Right cardiac atrium (tissue), 5 donors: ENCODE results near the gene RAB12. TPM values are rescaled to one million over a fixed set of nuclear protein-coding genes. Genes with fewer than 3 reads are reported as not detected.
A peak's percentile ranks its signal among the peaks of the same experiment; 100 is the strongest.
"Not testable (repeated sequence)": the region's sequence is repeated elsewhere in the genome, so short reads cannot be mapped to it uniquely, and the experiment has no call there.

Experiments
- ATAC-seq, 2 donors: fragments of 200-7000 bp; cut with Tn5 transposase; one replicate each; pipeline versions ENCODE4 v1.8.0 to v1.9.1; 2020; ENCODE audit warnings: moderate library complexity in 2 of 2, mild to moderate bottlenecking in 1 of 2
- DNase-seq, 3 donors: peaks; one replicate each; pipeline ENCODE4 v3.0.0-alpha.2; 2020
- H3K27ac ChIP-seq: one replicate; pipeline ENCODE4 v1.5.1; 2013; ENCODE audit warnings: mild to moderate bottlenecking, low read length, control low read depth, moderate library complexity
- H3K27me3 ChIP-seq: one replicate; pipeline ENCODE4 v1.6.1; 2013; ENCODE audit not compliant: control insufficient read depth, insufficient read depth
- H3K4me1 ChIP-seq: one replicate; pipeline ENCODE4 v1.6.1; 2013; ENCODE audit warnings: low read length; ENCODE audit not compliant: control insufficient read depth, insufficient read depth
- H3K4me3 ChIP-seq: one replicate; pipeline ENCODE4 v1.5.1; 2013; ENCODE audit warnings: low read length, control low read depth
- H3K9me3 ChIP-seq: one replicate; pipeline ENCODE4 v1.6.1; 2013; ENCODE audit warnings: low read length; ENCODE audit not compliant: control insufficient read depth
- WGBS: extraction: QIAGEN DNeasy Blood & Tissue Kit; methylation state at CpG from one replicate; pipeline ENCODE4 v1.1.7; 2013; 5-methylcytosine and 5-hydroxymethylcytosine counted together
- intact Hi-C, 4 donors: fragments of 100-400 bp; cut with DNase I; formaldehyde crosslinking; loops; one replicate each; pipeline versions ENCODE4 v1.11.0 to v1.14.0; 2022 to 2023
- long read RNA-seq, 4 donors: library from polyadenylated mRNA; unstranded; transcript quantifications; one replicate each; pipeline ENCODE4 v2.0.0, GENCODE V29; 2020 to 2021
- polyA plus RNA-seq: library from polyadenylated mRNA; stranded (reverse); fragments of 200-250 nt; gene quantifications from one replicate; pipeline ENCODE4 v1.2.3, GENCODE V29; 2013
- total RNA-seq, 4 donors: library from RNA; stranded (reverse); fragmentation: NEBNext Ultra II Directional; extraction: Animal tissue kit (Norgen Biotek cat#: 25700); gene quantifications; one replicate each; pipeline ENCODE4 v1.2.1, GENCODE V29; 2021
- donor health status: healthy with polysubstance abuse.
- donor health status: DM: no; HTN: yes; CAD: no.
- donor health status: DM: no; HTN: no; CAD: no.
- donor health status: DM: no; HTN: yes; CAD: no; lungs with severe emphysema.
- donor health status: DM: yes; HTN: yes; CAD: no.

Gene RAB12
- 100 to 1,000 TPM in 2 of 4 donors, 10 to 100 TPM in 2; 76.4 to 112 (median 95.4) TPM for total RNA-seq
- polyA plus RNA-seq, result 101 TPM
- long read RNA-seq, donor 1, transcript RAB12-203 (6 exons, 2,145 nt), result major isoform, 91 of 94 reads
- long read RNA-seq, donor 1, partial matches to known transcripts, result 0 of 94 reads
- long read RNA-seq, donor 1, other reads (novel, unspliced or antisense), result 3 of 94 reads
- long read RNA-seq, donor 2, transcript RAB12-203 (6 exons, 2,145 nt), result major isoform, 8 of 8 reads
- long read RNA-seq, donor 2, partial matches to known transcripts, result 0 of 8 reads
- long read RNA-seq, donor 2, other reads (novel, unspliced or antisense), result 0 of 8 reads
- long read RNA-seq, donor 3, partial matches to known transcripts, result 0 of 7 reads
- long read RNA-seq, donor 3, other reads (novel, unspliced or antisense), result 6 of 7 reads
- long read RNA-seq, donor 4, transcript RAB12-203 (6 exons, 2,145 nt), result major isoform, 10 of 12 reads
- long read RNA-seq, donor 4, partial matches to known transcripts, result 0 of 12 reads
- long read RNA-seq, donor 4, other reads (novel, unspliced or antisense), result 2 of 12 reads

GRCh38 chr18:8608795-8609658, at the start of gene RAB12:
RAB12 (plus strand) TSS chr18:8609437; CDS start chr18:8609440, 3 bp downstream.
- Histone ChIP-seq H3K4me3 (peak within 1 kb of the TSS; percentile 95), H3K27me3 (no peaks in the 10 kb centered on the region), H3K4me1 (peaks cover 12% of the 10 kb centered on the region), H3K27ac (peak within 1 kb of the TSS; percentile 78), H3K9me3 (no peaks in the 10 kb centered on the region)
- DNase-seq (peak; percentile 91 to 96 (median 96)), ATAC-seq (peak; percentile 94 to 96)
- intact Hi-C loops, result no loop called here
- WGBS, result 1% methylated on average over 87 of the region's 95 CpGs

GRCh38 chr18:8559612-8560186, 49.5 kb upstream of the RAB12 start:
- H3K9me3 ChIP-seq, result no peaks in the 10 kb centered on the region
- 41% methylated on average over 4 of the region's 4 CpGs for WGBS
- no peaks in the 10 kb centered on the region for H3K27me3 ChIP-seq
- ATAC-seq (no peak), DNase-seq (no peak)
- H3K4me1 ChIP-seq, result no peaks in the 10 kb centered on the region
- peak overlapping the region; percentile 30 for H3K27ac ChIP-seq
- intact Hi-C loops, result no loop called here
- no peak overlapping the region for H3K4me3 ChIP-seq

DNA sequence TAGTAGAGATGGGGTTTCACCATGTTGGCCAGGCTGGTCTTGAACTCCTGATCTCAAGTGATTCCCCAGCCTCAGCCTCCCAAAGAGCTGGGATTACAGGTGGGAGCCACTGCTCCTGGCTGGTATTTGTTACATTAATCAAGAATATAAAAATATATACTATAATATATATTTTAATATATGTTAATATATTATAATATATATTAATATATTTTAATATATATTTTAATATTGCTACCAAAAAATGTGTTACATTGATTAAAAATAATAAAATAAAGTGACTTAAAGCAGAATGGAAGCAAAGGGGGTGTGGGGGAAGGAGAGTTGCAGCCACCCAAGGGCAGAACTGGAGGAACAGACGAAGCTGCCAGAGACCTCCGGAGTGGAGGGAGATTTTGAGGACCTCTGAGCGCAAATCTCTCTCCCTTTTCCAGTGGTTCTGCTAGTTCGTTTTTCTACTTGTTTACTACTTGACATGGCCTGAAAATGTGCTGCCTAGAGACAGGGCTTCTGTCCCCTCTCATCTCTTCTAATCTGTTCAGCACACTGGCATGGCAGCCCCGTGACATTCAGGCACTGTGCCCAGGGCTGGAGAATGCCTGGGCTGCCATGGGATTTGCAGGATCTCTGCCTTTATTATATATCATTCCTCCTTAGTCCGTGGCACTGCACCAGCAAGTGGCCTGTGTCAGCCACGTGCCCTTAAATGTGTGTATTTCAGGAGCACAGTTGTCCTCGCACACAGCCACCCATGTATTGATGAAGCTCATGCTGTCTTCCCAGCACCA, 47.9 kb upstream of the RAB12 start:
- no peaks in the 10 kb centered on the region for H3K9me3 ChIP-seq
- H3K27me3 ChIP-seq, result no peaks in the 10 kb centered on the region
- DNase-seq (peak; percentile 31 to 82 (median 71)), ATAC-seq (peak; percentile 78 to 90)
- peak overlapping the region; percentile 70 for H3K27ac ChIP-seq
- WGBS, result 66% methylated on average over 8 of the region's 8 CpGs
- intact Hi-C loops, result no loop called here
- H3K4me3 ChIP-seq, result no peak overlapping the region
- H3K4me1 ChIP-seq, result no peaks in the 10 kb centered on the region

DNA sequence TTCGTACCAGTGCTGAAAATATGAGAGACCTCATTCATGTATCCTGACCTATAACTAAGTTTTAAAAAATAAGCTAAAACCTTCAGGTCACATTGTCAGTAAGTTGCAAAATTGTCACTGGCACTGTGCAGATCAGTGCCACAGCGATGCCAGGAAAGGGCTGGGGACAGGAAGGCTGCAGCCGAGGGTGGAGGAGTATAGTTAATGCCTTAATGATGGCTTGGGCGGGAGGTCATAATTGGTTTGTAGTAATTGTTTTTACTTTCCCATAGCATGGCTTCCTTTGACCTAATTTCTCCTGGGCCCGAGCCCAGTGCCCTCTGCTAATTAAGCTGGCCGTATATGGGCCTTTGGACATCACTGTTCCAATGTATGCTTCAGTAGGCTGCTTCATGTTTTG, 47.2 kb upstream of the RAB12 start:
- H3K27me3 ChIP-seq, result no peaks in the 10 kb centered on the region
- H3K4me1 ChIP-seq, result no peaks in the 10 kb centered on the region
- H3K4me3 ChIP-seq, result no peak overlapping the region
- intact Hi-C loops, result no loop called here
- ATAC-seq (peak in 1 of 2 donors; percentile 21), DNase-seq (no peak)
- no peaks in the 10 kb centered on the region for H3K9me3 ChIP-seq
- WGBS, result 52% methylated on average over 6 of the region's 6 CpGs
- peak overlapping the region; percentile 70 for H3K27ac ChIP-seq

- 48% methylated on average over 3 of the region's 3 CpGs for WGBS
- intact Hi-C loops, result no loop called here
Observed at GRCh38 chr18:8562919-8563318, 46.3 kb upstream of the RAB12 start.

DNA sequence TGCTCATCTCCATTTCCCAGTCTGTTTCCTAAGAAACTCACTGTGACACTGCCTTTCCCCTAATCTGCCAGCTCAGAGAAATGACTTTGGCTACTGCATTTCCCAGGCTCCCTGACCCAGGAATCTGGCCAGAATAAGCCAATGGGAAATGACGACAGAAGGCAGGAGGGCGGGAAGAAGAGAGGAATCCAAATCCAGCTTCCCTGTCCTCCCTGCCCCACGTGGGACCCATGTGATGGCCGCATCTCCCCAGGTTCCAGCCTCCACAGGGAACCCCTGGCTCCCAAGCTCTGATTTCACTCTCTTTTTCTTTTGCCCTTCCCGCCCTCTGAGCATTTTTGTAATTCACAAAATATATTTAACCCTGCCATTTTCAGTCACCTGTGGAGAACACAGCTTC, 37.8 kb upstream of the RAB12 start:
- ATAC-seq, result no peak
- WGBS, result 61% methylated on average over 5 of the region's 5 CpGs
- intact Hi-C loops, result no loop called here
- no peak overlapping the region for H3K27ac ChIP-seq
- H3K4me1 ChIP-seq, result no peaks in the 10 kb centered on the region
- no peak overlapping the region for H3K4me3 ChIP-seq
- H3K27me3 ChIP-seq, result no peaks in the 10 kb centered on the region
- DNase-seq, result no peak
- no peaks in the 10 kb centered on the region for H3K9me3 ChIP-seq

More at GRCh38 chr18:8562919-8563318, 46.3 kb upstream of the RAB12 start:
- Histone ChIP-seq H3K9me3 (no peaks in the 10 kb centered on the region), H3K27me3 (no peaks in the 10 kb centered on the region), H3K4me3 (no peak overlapping the region), H3K4me1 (no peaks in the 10 kb centered on the region), H3K27ac (peak overlapping the region; percentile 70)
- ATAC-seq (peak; percentile 69 to 81), DNase-seq (peak in 2 of 3 donors; percentile 71 to 72)

- intact Hi-C loops, result not testable (repeated sequence)
- 68% methylated on average over 1 of the region's 1 CpG for WGBS
Observed at GRCh38 chr18:8573766-8574165, 35.5 kb upstream of the RAB12 start.

DNA sequence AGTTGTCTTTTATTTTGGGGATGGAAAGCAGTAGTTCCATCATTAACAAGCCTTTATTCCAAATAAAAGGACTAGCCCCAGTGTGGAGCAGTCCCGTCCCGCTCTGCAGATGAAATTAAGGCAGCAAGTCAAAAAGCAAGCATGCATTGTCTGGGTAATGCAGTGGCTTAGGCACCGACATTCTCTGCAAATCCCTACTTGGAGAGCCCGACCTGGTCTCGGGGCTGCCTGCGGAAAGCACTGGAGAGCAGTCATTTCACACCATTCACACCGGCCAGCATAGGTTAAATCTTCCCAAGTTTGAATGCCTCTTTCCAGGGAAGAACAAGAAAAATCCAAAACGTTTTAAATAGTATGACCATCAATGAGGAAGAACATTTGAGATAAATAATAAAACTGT, 24.4 kb upstream of the RAB12 start:
- no peaks in the 10 kb centered on the region for H3K9me3 ChIP-seq
- no peaks in the 10 kb centered on the region for H3K4me1 ChIP-seq
- intact Hi-C loops, result no loop called here
- no peak overlapping the region for H3K27ac ChIP-seq
- no peaks in the 10 kb centered on the region for H3K27me3 ChIP-seq
- no peak for ATAC-seq
- H3K4me3 ChIP-seq, result no peak overlapping the region
- no peak for DNase-seq
- WGBS, result 44% methylated on average over 8 of the region's 8 CpGs

More at GRCh38 chr18:8573766-8574165, 35.5 kb upstream of the RAB12 start:
- H3K27me3 ChIP-seq, H3K27ac ChIP-seq, ATAC-seq, H3K4me1 ChIP-seq, H3K9me3 ChIP-seq, DNase-seq, H3K4me3 ChIP-seq: not testable (repeated sequence)

DNA sequence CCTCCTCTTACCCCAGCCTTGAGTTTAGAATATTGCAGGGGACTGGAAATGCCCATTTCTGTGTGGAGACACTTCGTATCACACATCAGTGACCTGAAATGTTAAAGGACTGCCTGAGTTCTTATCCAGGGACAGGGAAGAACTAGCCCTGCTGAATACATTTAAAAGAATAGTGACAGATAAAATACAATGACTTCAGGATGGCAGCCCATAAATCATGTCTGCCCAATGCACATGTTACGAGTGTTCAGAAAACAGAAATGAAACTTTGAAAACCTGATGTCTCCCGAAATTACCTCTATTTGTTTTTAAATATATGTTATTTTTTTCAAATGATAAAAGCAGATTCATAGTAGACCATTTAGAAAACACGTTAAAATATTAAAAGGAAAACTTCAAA, 22.3 kb upstream of the RAB12 start:
- DNase-seq (no peak), ATAC-seq (no peak)
- WGBS, result 68% methylated on average over 4 of the region's 4 CpGs
- intact Hi-C loops, result no loop called here
- Histone ChIP-seq H3K4me3 (no peak overlapping the region), H3K27me3 (no peaks in the 10 kb centered on the region), H3K27ac (no peak overlapping the region), H3K4me1 (no peaks in the 10 kb centered on the region), H3K9me3 (no peaks in the 10 kb centered on the region)

- no peak for ATAC-seq
Observed at GRCh38 chr18:8595445-8595844, 13.8 kb upstream of the RAB12 start.

More at GRCh38 chr18:8595445-8595844, 13.8 kb upstream of the RAB12 start:
- intact Hi-C loops, result no loop called here
- Histone ChIP-seq H3K9me3 (no peaks in the 10 kb centered on the region), H3K27ac (no peak overlapping the region), H3K4me1 (no peaks in the 10 kb centered on the region), H3K4me3 (no peak overlapping the region), H3K27me3 (no peaks in the 10 kb centered on the region)
- 85% methylated on average over 6 of the region's 6 CpGs for WGBS
- no peak for DNase-seq
